Esophagus muscularis mucosa (tissue), 3 donors: Measurements from ENCODE around the gene GUCY2D.

Source experiments
- POLR2A ChIP-seq: fragments of 450-650 bp; IDR thresholded peaks from one replicate; pipeline ENCODE4 v1.6.1; 2017; ENCODE audit warnings: antibody characterized with exemption, moderate library complexity, mild to moderate bottlenecking, low read depth
- POLR2AphosphoS5 ChIP-seq, 2 donors: sonication (generic); formaldehyde crosslinking; IDR thresholded peaks; one replicate each; pipeline ENCODE4 v1.6.1; 2017; ENCODE audit warnings: antibody characterized with exemption in 2 of 2
- TF ChIP-seq, protein P1 (sequence below), 3 experiments: fragments of 200-600 bp in 2 of 3; fragments of 450-650 bp in 1 of 3; sonication (generic) in 2 of 3; IDR thresholded peaks; one replicate each; pipeline ENCODE4 v1.5.1; 2017 to 2019; ENCODE audit warnings: antibody characterized with exemption in 3 of 3, mild to moderate bottlenecking in 2 of 3, moderate library complexity in 1 of 3

- TF ChIP-seq POLR2A (no peak), POLR2AphosphoS5 (IDR thresholded peaks at IDR 0.05) (no peak)
- TF ChIP-seq, protein P1, sequence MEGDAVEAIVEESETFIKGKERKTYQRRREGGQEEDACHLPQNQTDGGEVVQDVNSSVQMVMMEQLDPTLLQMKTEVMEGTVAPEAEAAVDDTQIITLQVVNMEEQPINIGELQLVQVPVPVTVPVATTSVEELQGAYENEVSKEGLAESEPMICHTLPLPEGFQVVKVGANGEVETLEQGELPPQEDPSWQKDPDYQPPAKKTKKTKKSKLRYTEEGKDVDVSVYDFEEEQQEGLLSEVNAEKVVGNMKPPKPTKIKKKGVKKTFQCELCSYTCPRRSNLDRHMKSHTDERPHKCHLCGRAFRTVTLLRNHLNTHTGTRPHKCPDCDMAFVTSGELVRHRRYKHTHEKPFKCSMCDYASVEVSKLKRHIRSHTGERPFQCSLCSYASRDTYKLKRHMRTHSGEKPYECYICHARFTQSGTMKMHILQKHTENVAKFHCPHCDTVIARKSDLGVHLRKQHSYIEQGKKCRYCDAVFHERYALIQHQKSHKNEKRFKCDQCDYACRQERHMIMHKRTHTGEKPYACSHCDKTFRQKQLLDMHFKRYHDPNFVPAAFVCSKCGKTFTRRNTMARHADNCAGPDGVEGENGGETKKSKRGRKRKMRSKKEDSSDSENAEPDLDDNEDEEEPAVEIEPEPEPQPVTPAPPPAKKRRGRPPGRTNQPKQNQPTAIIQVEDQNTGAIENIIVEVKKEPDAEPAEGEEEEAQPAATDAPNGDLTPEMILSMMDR (IDR thresholded peaks at IDR 0.05): no peak
Observed at GRCh38 chr17:8014558-8014850, 12.1 kb downstream of the GUCY2D start.
